Activated T-cell treated with anti-CD3 and anti-CD28 coated beads for 1 hour (primary cell): ENCODE results near the gene CDC42EP1.
"Not testable (repeated sequence)": the region's sequence is repeated elsewhere in the genome, so short reads cannot be mapped to it uniquely, and the experiment has no call there.

Experiments
- DNase-seq: peaks from one replicate; pipeline ENCODE4 v3.0.0-alpha.2; 2020; ENCODE audit warnings: low read depth

The CDC42EP1 gene

DNA sequence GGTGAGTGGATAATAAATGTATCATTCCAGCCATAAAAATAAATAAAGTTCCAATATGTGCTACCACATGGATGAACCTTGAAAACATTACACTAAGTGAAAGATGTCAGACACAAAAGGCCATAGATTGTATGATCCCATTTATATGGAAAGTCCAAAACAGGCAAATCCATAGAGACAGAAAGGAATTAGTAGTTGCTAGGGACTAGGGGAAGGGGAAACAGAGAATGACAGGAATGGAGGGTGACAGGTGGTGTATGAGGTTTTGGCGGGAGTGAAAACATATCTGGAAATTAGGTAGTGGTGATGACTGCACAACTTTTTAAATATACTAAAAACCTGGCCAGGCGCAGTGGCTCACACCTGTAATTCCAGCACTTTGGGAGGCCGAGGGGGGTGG lies 25.8 kb upstream of the CDC42EP1 start:
- DNase-seq, result no peak

DNA sequence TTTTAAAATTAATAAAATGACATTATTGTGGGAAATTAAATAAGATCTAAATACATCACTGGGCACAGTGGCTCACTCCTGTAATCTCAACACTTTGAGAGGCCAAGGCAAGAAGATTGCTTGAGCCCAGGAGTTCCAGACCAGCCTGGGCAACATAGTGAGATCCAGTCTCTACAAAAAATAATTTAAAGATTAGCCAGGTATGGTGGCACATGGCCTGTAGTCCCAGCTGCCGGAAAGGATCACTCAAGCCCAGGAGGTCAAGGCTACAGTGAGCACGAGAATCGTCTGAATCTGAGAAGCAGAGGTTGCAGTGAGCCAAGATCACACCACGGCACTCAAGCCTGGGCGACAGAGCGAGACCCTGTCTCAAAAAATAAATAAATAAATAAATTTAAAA lies 25.1 kb upstream of the CDC42EP1 start:
- no peak for DNase-seq

DNA sequence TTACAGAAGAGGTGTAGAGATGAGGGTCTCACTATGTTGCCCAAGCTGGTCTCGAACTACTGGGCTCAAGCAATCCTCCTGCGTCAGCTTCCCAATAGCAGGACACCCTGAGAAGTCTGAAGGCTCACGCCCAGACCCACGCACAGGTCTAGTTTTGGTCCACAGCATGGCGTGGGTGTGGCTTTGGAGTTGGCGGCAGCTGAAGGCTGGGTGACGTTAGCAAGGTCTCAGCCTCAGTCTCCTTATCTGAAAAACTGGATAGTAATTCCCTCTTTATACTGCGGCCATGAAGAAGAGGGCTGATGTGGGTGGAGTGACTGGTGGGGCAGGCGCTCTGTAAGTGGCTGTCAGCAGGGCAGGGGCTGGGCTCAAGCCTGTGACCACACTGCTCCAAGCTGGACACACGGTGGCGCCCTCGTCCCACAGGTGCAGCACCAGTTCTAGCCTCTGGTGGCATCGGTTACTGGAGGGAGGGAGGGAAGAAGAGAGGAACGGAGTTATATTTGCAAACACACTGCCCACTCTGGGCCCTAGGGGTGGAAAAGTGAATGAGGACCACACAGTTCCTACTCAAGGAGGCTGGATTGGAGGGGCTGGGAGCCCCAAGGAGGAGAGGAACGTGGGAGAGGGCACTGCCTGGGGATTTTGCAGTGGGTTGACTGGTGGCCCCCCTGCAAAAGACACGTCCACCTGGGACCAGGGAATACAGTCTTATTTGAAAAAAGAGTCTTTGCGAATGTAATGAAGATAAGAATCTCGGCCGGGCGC lies 21.5 kb upstream of the CDC42EP1 start:
- DNase-seq, result peak; percentile 88

DNA sequence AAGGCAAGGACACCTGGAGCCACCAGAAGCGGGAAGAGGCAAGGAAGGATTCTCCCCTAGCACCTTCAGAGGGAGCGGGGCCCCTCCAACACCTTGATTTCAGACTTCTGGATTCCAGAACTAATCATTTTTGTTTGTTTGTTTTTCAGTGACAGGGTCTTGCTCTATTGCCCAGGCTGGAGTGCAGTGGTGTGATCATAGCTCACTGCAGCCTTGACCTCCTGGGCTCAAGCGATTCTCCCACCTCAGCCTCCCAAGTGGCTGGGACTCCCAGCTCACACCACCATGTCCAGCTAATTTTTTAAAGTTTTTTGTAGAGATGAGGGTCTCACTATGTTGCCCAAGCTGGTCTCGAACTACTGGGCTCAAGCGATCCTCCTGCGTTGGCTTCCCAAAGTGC lies 20.5 kb upstream of the CDC42EP1 start:
- not testable (repeated sequence) for DNase-seq

DNA sequence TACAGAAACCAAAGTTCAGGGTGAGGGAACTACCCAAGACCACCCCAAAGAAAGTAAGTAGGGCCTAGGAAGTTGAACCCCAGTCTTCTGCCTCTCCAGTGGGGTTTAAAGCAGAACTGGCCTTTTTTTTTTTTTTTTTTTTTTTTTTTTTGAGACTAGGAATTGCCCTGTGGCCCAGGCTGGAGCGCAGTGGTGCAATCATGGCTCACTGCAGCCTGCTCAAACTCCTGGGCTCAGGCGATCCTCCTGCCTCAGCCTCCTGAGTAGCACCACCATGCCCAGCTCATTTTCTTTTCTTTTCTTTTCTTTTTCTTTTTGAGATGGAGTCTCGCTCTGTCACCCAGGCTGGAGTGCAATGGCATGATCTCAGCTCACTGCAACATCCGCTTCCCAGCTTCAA lies 17.9 kb upstream of the CDC42EP1 start:
- DNase-seq, result not testable (repeated sequence)

DNA sequence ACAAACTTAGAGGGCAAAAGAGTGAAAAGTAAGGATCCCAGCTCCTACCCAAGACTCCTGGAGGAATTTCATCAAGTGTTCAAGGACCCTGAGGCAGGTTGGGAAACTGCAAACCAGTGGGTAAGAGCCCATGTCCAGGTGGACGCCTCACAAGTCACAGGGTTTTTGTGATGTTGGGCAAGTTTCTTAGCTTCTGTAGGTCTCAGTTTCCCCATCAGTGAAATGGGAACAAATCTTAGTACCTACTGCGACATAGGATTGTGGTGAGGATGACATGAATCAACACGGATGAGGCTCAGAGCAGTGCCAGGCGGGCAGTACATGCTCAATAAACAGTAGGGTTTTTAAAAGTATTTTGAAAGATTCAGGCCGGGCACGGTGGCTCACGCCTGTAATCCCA lies 17.3 kb upstream of the CDC42EP1 start:
- DNase-seq, result no peak

DNA sequence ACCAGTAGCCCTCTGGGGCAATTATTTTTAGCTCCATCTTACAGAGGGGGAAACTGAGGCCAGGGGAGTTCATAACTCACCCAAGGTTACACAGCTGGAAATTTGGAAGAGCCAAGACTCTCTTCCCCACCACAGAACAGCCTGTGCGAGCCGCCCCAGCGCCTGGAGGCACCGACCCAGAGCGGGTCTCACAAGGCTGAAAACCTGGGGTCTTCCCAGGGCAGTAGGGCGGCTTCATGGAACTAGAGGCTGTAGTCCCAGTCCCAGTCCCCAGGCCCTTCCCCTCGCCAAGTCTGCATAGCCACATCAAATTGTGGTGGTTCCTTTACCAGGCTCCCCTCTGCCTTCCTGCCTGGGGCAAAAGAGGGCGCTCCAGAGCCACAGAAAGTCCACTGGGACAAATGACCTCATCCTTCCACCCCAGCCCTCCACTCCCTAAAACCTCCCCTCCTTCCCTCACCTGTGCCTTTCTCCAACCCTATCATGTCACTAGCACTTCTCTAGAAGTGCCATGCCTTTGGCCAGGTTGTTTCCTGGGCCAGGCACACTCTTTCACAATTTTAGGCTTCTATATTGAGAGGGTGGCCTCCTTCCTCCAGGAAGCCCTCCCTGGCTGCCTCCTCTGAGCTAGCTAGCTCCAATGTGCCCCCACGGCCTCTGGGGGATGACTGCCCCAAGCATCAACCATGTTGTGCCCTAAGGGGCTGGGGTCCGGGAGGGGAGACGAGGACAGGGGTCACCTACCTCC lies 15.2 kb upstream of the CDC42EP1 start:
- peak; percentile 35 for DNase-seq

DNA sequence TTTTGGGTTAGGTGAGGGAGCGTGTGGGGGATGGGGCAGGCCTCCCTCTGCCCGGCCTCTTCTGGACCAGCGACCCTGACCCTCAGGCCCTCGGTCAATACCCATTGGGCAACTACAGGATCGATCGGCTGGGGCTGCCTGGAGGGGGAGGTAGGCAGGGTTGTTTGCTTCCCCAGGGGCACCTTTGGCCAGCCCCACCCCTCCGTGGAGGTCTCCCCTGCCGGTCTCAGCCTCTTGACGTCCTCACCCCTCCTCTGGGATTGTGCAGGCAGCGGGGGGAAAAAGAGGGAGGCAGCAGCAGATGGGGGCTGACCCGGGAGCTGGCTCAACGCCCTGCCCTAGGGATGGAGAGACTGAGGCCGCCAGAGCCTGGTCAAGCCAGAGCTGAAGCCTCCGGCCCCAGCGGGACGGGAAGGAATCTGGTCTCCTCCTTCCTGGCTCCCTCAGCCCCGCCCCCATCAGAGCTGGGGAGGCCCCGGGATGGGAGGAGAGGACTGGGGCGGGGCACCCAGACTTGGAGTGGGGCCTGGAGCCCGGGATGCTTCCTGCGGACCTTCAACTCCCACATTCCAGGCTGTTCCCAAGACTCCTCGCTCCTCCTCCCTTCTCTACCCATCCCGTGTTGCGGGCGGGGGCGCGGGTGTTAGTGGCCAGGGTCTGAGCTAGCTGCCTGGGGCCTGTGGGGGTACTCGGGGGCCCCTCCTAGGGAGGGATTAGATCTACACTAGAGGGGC lies 14.4 kb upstream of the CDC42EP1 start:
- DNase-seq, result no peak

DNA sequence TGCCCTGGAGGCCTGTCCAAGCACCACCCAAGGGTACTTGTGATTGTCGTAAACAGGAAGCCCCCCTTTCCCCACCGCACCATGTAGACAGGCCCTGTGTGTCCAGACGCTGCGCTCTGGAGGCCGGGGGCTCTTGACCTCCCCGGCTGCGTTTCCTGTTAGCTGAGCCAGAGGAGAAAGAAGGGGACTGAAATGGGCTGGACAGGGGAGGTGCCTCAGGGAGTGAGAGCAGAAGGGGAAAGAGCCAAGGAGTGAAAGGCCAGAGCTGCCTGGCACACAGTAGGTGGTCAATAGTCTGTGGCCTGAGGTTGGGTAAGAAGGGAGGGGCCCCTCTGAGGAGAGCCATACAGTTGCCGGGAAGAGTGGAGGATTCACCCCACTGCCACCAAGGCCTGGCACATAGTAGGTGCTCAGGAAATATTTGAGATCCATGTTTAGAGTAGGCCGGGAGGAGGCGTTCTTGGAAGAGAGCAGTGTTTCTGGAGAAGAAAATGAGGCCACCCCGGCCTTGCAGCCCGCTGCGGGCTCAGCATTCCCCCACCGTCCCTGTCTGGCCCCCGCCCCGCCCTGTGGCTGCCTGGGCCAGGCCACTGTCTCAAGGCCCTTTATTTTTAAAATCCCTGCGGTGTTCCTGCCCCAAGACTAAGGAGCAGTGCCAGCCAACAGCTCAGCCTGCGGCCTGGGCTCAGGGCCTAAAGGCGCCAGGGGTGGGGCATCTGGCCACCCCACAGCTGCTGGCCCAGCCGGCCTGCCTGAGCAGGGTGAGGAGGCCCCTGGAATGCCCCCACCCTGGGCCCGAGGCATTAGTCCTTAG lies 13.6 kb upstream of the CDC42EP1 start:
- no peak for DNase-seq

DNA sequence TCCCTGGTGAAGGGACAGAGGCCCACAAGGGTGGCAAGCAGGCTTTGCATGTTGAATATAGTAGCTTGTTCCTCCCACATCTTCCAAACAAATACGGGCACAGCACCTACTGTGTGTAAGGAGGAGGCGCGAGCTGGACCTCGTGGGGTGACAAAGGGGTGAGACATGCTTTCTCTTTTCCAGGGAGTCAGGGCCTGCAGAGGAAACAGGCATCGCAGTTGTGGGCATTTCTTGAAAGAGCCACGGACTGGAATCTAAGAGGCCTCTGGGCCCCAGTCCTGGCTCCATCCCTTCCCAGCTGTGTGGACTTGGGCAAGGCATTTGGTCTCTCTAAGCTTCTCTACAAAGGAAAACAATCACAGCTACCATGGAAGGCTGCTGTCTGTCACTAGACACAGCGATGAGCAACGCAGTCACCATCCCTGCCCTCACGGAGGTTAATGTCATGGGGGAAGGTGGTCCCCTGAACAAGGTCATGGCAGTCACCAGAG lies 13.0 kb upstream of the CDC42EP1 start:
- no peak for DNase-seq

DNA sequence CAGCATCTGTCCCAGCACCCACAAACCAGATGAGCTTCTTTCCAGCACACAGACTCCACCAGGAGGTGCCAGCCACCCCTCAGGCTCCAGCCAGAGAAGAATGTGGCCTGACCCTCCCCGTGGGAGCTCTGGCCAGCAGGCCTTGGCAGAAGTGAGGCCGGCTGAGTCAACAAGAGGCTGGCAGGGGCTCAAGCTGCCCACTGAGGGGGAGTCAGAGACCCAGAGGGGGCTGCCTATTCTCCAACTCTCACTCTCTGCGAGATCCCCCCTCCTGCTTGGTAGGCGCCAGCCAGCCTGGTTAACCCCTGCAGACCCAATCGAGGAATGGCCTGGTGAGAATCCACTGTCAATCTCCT lies 10.6 kb upstream of the CDC42EP1 start:
- no peak for DNase-seq

DNA sequence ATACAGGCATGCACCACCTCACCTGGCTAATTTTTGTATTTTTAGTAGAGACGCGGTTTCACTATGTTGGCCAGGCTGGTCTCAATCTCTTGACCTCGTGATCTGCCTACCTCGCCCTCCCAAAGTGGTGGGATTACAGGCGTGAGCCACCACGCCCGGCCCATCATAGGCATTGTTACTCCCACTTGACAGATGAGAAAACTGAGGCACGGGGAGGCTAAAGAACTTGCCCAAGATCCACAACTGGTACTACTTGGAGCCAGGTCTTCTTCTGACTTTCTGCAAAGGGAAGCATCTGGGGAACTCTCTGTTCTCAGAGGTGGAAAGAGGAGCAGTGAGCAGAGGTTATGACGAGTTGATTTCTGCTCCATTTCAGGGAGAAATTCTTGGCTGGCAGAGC lies 9.4 kb upstream of the CDC42EP1 start:
- not testable (repeated sequence) for DNase-seq

DNA sequence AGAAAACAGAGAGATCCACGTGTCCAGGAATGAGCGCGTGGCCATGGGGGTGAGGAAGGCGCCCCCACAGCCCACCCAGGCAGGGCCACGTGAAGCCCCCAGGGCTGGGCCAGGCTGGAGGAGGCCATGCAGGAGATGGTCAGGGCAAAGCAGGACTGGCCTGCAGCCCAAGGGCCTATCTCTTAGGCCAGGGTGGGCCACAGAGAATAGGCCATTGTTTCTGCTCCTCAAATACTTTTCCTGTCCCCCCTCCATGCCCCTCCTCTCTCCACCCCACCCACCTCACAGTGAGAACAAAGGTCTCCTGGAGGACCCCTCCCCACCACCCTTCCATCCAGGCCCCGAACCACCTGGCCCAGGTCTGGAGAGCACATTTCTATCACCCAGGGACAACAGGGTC lies 8.3 kb upstream of the CDC42EP1 start:
- DNase-seq, result no peak

DNA sequence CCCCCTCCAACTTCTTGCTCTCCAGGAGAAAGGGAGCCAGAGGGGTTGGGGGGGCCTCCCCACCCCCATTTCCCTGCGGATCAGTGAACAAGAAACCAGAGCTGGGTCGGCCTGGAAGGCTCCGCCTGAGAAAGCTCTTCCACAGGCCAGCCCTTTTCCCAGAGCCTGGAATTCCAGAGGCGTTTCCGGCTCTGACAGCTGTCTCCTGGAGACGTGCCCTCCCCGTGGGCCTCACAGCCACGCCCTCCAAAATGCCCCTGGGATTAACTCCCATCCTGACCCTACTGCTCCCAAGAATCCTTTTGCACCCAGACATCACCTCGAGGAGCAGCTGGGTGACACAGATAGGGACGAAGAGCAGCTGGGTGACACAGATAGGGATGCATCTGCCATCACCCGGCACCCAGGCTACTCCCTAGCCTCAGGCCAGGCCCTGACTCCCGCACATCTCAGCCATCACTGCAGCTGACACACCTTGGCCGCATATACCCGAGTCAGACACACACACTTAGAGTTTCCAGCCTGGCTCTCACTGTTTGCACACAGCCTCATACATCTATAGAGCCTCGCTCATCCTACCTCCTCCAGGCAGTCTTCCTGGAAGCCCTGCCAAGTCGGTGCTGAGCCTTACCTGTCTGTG lies 7.6 kb upstream of the CDC42EP1 start:
- DNase-seq, result no peak

DNA sequence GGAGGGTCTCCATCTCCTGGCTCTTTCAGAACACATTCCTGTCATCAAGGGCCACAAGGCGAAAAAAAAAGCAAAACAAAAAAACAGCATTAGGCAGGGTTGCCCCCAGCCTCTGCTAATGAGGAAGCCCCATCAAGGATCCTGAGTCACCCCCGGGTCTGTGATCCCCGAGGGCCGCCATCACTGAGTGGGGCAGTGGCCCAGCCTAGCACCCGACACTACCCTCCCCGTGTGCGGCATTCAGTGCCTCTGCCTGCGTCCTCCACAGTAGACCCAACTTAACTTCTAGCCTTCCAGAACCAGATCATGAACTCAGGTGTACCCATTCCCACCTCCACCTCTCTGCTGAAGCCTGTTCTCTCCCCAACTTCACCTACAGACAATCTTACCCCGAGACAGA lies 6.6 kb upstream of the CDC42EP1 start:
- no peak for DNase-seq

DNA sequence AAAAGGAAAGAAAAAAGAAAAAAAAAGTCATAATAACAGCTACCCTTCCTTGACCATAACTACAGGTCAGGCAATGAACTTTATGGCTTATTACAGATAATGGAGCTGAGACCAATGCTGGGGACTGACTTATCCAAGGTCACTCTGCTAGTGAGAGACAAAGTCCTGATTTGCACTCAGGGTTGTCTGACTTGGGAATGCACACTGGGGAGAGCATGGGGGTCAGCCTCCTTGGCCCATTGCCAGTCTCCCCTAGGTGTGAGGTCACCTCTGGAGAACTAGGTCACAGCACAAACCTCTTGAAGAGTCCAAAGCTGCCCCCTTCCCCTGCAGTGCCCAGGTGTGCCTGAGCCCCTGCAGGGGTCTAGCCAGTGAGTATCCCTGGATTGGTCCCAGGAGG lies 5.3 kb upstream of the CDC42EP1 start:
- DNase-seq, result no peak

DNA sequence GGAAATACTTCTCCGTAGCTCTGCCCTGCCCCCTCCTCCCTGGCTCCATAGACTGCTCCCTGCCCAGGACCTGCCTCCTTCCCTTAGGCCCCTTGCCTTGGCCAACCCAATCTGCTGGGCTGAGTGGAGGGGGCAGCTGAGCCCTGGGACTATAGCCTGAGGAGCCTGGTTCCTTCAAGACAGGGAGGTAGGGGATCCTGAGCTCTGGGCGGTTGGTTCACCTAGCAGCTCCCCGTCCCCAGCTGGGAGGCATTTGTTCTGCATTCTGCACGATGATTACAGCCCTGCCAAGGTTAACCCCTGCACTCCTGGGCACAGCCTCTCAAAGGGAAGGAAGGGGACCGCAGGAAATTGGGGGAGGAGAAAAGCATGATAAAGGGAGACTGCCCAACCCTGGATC lies 3.6 kb upstream of the CDC42EP1 start:
- DNase-seq, result no peak

DNA sequence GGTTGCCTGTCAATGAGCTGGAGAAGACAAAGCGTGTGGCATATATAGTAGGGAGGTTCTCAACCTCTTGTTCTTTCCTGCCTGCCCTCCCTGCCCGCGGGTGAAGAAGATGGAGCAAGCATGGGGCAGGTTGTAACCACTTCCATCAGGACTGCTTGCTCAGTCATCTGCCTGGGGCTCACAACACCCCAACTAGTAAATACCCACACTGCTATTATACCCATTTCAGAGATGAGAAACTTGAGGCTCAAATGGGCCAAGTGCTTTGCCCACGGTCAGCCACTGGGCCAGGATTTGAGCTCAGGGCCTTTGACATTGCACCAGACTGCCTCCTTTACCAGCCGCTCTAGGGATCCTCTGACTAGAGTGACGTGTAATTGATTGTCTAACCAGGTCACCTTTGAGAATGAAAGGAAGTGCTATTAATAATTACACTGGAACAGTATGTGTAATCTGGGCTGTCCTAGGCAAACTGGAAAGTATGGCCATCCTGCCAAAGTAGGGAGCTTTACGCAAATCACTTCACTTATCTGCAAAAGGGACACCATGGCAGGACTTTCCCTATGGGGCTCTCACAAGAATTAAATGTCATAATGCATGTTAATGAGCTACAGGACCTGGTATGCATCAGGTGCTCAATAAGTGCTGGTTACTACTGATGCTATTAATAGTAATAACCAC lies 2.8 kb upstream of the CDC42EP1 start:
- no peak for DNase-seq

DNA sequence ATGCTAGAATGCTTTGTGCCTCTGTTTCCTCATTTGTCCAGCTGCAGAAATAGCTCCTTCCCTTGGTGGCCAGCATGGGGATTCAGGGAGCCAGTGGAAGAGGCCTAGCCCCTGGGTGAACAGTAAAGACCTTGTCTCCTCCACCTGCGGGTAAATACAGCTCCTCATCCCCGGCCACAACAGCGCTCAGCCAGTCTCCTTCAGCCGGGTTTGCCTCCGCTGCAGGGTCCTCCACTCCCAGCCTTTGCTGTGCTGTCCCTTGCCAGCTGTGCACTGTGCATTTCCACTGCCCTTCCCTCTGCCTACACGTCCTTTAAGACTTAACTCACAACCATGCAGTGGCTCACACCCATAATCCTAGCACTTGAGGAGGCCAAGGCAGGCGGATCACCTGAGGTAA lies 1.5 kb upstream of the CDC42EP1 start:
- no peak for DNase-seq

DNA sequence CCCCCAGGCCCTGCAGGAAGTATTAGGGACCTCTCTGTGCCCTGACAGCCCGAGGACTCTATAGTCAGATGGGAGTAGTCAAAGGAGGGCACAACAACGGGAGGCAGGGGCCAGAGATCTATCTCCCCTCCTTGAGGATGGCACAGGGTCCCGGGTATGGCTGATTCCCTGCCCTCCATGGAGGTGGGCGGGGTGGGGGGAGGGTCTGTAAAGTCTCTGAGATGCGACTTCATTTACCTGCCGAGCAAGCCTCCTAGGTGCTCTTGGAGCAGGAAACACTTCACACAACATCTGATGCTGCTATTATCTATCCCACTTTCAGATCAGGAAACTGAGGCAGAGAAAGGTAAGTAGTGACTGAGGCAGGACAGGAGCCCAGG lies 769 bp upstream of the CDC42EP1 start:
- DNase-seq, result no peak

DNA sequence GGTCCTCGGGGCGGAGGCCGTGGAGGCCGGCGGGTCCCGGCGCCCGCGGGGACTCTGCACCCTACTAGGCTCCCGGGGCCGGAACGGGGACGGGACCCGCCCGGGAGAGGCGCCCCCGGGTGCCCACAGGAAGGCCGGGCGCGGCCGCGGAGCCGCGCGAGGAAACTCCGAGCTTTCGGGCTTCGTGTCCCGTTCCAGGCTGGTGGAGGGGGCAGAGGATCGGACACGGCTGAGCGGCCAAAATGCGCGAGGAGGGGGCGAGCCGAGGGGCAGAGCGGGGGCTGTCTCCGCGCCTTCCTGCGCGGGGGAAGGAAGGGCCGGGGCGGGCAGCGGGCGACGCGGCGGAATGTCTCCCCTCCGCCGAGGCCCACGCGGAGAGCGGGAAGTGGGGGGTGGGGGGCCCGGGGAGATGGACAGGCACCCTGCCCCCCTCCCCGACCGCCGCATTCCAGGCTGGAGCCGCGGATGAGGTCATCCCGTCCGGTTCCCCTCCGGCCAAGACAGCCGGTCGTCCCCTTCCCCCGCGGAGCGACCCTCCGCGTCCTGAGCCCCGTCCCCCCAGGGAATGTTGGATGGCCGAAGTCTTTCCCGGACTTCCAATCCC lies 430 bp downstream of the CDC42EP1 start:
- no peak for DNase-seq
